ENCODE data around the gene CDK6. TPM values are rescaled to one million over a fixed set of nuclear protein-coding genes. Genes with fewer than 3 reads are reported as not detected.

The CDK6 gene
- total RNA-seq, 2 donors from 2014 or later: 32.6 to 35.0 TPM

DNA sequence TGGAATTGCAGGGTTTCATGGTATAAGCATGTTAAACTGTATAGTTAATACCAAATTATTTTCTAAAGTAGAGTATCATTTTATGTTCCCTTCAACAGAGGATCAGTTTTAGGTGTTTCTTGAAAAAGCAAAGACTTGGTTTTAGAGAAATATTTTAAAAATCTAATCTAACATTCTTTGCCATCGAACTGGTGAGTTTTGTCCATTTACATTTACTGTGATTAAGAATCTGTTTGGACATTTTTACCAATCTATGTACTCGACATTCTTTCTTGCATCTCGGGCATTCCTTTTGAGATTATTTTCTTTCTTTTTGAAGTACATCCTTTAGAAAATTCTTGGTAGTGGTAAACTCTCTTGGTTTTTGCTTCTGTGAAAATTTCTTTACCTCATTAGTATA is 131.5 kb downstream of the CDK6 start:
- no peaks in the 10 kb centered on the region for H3K27me3 ChIP-seq
- no peak for ATAC-seq
- TF ChIP-seq POLR2A (IDR thresholded peaks at IDR 0.05): no peak
- TF ChIP-seq, protein P1, sequence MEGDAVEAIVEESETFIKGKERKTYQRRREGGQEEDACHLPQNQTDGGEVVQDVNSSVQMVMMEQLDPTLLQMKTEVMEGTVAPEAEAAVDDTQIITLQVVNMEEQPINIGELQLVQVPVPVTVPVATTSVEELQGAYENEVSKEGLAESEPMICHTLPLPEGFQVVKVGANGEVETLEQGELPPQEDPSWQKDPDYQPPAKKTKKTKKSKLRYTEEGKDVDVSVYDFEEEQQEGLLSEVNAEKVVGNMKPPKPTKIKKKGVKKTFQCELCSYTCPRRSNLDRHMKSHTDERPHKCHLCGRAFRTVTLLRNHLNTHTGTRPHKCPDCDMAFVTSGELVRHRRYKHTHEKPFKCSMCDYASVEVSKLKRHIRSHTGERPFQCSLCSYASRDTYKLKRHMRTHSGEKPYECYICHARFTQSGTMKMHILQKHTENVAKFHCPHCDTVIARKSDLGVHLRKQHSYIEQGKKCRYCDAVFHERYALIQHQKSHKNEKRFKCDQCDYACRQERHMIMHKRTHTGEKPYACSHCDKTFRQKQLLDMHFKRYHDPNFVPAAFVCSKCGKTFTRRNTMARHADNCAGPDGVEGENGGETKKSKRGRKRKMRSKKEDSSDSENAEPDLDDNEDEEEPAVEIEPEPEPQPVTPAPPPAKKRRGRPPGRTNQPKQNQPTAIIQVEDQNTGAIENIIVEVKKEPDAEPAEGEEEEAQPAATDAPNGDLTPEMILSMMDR (IDR thresholded peaks at IDR 0.05): no peak
- DNase-seq: no peak
- H3K4me3 ChIP-seq: no peak overlapping the region
- no peak overlapping the region for H3K27ac ChIP-seq
- WGBS, 2 donors: 97 to 99% methylated on average over 3 of the region's 3 CpGs
- no peaks in the 10 kb centered on the region for H3K36me3 ChIP-seq (replicated peaks in 1 of 2; ENCODE audit: insufficient read depth in 1 of 2, low read depth in 2 of 2)
- H3K4me1 ChIP-seq: peaks cover 2% of the 10 kb centered on the region
- no peaks in the 10 kb centered on the region for H3K9me3 ChIP-seq
- intact Hi-C loops (cut with DNase I): no loop called here

DNA sequence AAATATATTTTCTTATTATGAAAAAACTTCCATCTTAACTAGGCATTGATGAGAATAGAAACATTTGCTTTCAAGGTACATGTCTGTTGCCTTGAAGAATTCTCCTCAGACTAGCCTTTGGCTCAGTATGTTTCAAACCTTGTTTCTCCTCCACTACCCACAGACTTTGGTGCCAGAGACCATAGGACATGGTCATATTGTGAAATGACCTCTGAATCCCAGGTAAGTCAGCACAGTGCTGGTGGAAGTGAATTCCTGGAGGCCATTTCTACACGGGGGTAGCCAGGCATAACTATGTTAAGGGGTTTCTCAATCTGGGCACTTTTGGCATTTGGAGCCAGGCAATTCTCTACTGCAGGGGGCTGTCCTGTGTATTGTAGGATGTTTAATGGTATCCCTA is 133.8 kb downstream of the CDK6 start:
- DNase-seq: no peak
- peaks cover 25% of the 10 kb centered on the region for H3K4me1 ChIP-seq
- no peaks in the 10 kb centered on the region for H3K36me3 ChIP-seq (replicated peaks in 1 of 2; ENCODE audit: insufficient read depth in 1 of 2, low read depth in 2 of 2)
- H3K27ac ChIP-seq: no peak overlapping the region
- 79 to 100% methylated on average over 1 of the region's 1 CpG for whole genome bisulfite sequencing, 2 donors
- H3K4me3 ChIP-seq: no peak overlapping the region
- H3K27me3 ChIP-seq: no peaks in the 10 kb centered on the region
- TF ChIP-seq, protein P1 (IDR thresholded peaks at IDR 0.05): no peak
- TF ChIP-seq POLR2A (IDR thresholded peaks at IDR 0.05): no peak
- intact Hi-C loops (cut with DNase I): no loop called here
- no peaks in the 10 kb centered on the region for H3K9me3 ChIP-seq
- no peak for ATAC-seq

DNA sequence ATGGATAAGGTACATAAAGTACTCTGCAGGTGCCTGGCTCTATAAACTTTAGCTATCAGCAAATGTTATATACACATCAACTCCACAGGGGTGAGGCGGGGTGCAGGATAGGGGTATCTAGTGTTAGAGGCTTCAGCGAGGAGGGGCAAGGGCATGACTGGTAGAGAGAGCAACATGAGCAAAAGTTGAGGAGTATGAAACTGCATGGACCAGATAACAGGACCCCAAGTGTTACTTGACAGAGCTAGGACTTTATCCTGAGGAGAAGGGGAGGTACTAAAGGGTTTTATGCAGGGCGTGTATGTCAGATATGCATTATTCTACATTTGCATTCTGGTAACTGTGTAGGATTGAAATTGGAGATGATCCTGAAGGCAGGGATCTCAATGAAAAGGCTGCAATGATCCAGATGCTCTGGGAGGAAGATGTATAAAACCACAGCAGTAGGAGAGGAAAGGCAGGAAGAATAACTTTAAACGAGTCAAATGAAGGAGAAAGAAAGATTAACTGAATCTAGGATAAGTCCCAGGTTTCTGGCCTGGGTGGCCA is 136.3 kb downstream of the CDK6 start:
- DNase-seq (no peak), ATAC-seq (no peak)
- Histone ChIP-seq H3K27ac (peak overlapping the region in 3 of 4 donors; percentile 76 to 88 (median 86)), H3K36me3 (replicated peaks in 1 of 2; ENCODE audit: insufficient read depth in 1 of 2, low read depth in 2 of 2) (no peaks in the 10 kb centered on the region), H3K9me3 (no peaks in the 10 kb centered on the region), H3K4me3 (no peak overlapping the region), H3K27me3 (no peaks in the 10 kb centered on the region), H3K4me1 (peaks cover 44% of the 10 kb centered on the region)
- WGBS, 2 donors: 83 to 93% methylated on average over 4 of the region's 4 CpGs
- intact Hi-C loops (cut with DNase I): loop anchor here (10.0 kb wide), 1 partner anchor 135 kb away; the partner anchor contains the start of gene CDK6
- no peak for TF ChIP-seq POLR2A (IDR thresholded peaks at IDR 0.05)
- TF ChIP-seq, protein P1 (IDR thresholded peaks at IDR 0.05): no peak

DNA sequence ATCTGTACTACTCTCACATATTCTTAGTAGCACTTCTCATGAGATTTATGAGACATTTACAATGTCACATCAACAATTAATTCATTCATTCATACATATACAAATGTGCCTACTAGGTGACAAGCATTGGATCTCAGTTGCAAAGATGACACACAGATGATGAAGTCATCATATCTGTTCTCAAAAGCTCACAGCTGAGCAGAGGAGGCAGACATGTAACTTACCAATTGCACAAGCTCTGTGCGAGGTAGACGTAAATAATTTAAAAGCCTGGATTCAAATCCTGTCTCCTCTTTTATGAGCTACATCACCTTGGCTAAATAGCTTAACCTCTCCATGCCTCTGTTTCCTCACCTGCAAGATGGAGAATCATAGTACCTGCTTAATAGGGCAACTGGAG is 136.8 kb downstream of the CDK6 start:
- H3K27ac ChIP-seq: peak overlapping the region in 3 of 4 donors; percentile 76 to 88 (median 86)

More for the DNA sequence above, 136.8 kb downstream of the CDK6 start:
- H3K36me3 ChIP-seq (replicated peaks in 1 of 2; ENCODE audit: insufficient read depth in 1 of 2, low read depth in 2 of 2): no peaks in the 10 kb centered on the region
- WGBS, 2 donors: 85 to 90% methylated on average over 2 of the region's 2 CpGs
- intact Hi-C loops (cut with DNase I): loop anchor here (10.0 kb wide), 1 partner anchor 135 kb away; the partner anchor contains the start of gene CDK6
- H3K4me1 ChIP-seq: peaks cover 48% of the 10 kb centered on the region
- DNase-seq (no peak), ATAC-seq (no peak)
- no peaks in the 10 kb centered on the region for H3K27me3 ChIP-seq
- no peak for TF ChIP-seq POLR2A (IDR thresholded peaks at IDR 0.05)
- TF ChIP-seq, protein P1 (IDR thresholded peaks at IDR 0.05): no peak
- H3K9me3 ChIP-seq: no peaks in the 10 kb centered on the region
- H3K4me3 ChIP-seq: no peak overlapping the region
